NCI-H1092 (cell line): ENCODE measurements around the gene CST4.
"Not testable (repeated sequence)": the region's sequence is repeated elsewhere in the genome, so short reads cannot be mapped to it uniquely, and the experiment has no call there.

Experiments used
- DNase-seq: peaks from one replicate; lab custom pipeline; 2025; lab: John Stamatoyannopoulos, UW

Gene CST4

GRCh38 chr20:23687986-23688385, 852 bp downstream of the CST4 start:
- DNase-seq: no peak

GRCh38 chr20:23686046-23686750, 2.6 kb downstream of the CST4 start:
- no peak for DNase-seq

- not testable (repeated sequence) for DNase-seq
Observed at GRCh38 chr20:23685529-23685896, 3.3 kb downstream of the CST4 start.

GRCh38 chr20:23684261-23684660, 4.6 kb downstream of the CST4 start:
- no peak for DNase-seq

- no peak for DNase-seq
Observed at GRCh38 chr20:23683807-23684206, 5.0 kb downstream of the CST4 start.

- DNase-seq: no peak
Observed at GRCh38 chr20:23683281-23683680, 5.6 kb downstream of the CST4 start.

- DNase-seq: no peak
Observed at GRCh38 chr20:23680146-23680545, 8.7 kb downstream of the CST4 start.

- DNase-seq: no peak
Observed at GRCh38 chr20:23679133-23680092, 9.4 kb downstream of the CST4 start.

- DNase-seq: no peak
Observed at GRCh38 chr20:23673209-23673608, 15.6 kb downstream of the CST4 start.

GRCh38 chr20:23672158-23672557, 16.7 kb downstream of the CST4 start:
- no peak for DNase-seq

GRCh38 chr20:23671479-23671878, 17.4 kb downstream of the CST4 start:
- DNase-seq: no peak

- DNase-seq: no peak
Observed at GRCh38 chr20:23670361-23670760, 18.5 kb downstream of the CST4 start.

- no peak for DNase-seq
Observed at GRCh38 chr20:23669866-23670265, 19.0 kb downstream of the CST4 start.

GRCh38 chr20:23669327-23669726, 19.5 kb downstream of the CST4 start:
- no peak for DNase-seq

- peak; percentile 51 for DNase-seq
Observed at GRCh38 chr20:23668477-23668951, 20.3 kb downstream of the CST4 start.

GRCh38 chr20:23667666-23668065, 21.2 kb downstream of the CST4 start:
- DNase-seq: no peak

- DNase-seq: no peak
Observed at GRCh38 chr20:23666698-23667097, 22.1 kb downstream of the CST4 start.

GRCh38 chr20:23666189-23666588, 22.6 kb downstream of the CST4 start:
- no peak for DNase-seq

- DNase-seq: no peak
Observed at GRCh38 chr20:23664954-23665353, 23.9 kb downstream of the CST4 start.

GRCh38 chr20:23664046-23664445, 24.8 kb downstream of the CST4 start:
- not testable (repeated sequence) for DNase-seq

- no peak for DNase-seq
Observed at GRCh38 chr20:23663180-23663579, 25.7 kb downstream of the CST4 start.

GRCh38 chr20:23662276-23662870, 26.5 kb downstream of the CST4 start:
- no peak for DNase-seq

GRCh38 chr20:23661002-23661429, 27.8 kb downstream of the CST4 start:
- no peak for DNase-seq
